Sciatic nerve (tissue), 2 donors: Measurements from ENCODE around the gene RETREG1. TPM values are rescaled to one million over a fixed set of nuclear protein-coding genes. Genes with fewer than 3 reads are reported as not detected.
A peak's percentile ranks its signal among the peaks of the same experiment; 100 is the strongest.

Experiments used
- ATAC-seq: fragments of 200-7000 bp; cut with Tn5 transposase; one replicate; pipeline ENCODE4 v1.9.1; 2020; ENCODE audit warnings: mild to moderate bottlenecking, moderate library complexity
- DNase-seq: peaks from one replicate; pipeline ENCODE4 v3.0.0-alpha.2; 2020; ENCODE audit warnings: low spot score
- intact Hi-C: fragments of 100-400 bp; cut with DNase I; formaldehyde crosslinking; loops from one replicate; pipeline ENCODE4 v1.14.2; 2022
- total RNA-seq: library from RNA; stranded (reverse); fragmentation: NEBNext Ultra II Directional; extraction: Animal tissue kit (Norgen Biotek cat#: 25700); gene quantifications from one replicate; pipeline ENCODE4 v1.2.1, GENCODE V29; 2021
- donor health status: DM: no; HTN: no; CAD: no.
- donor health status: DM: no; HTN: no; CAD: no.

RETREG1 gene
- total RNA-seq, 1 donor from 2014 or later = 37.4 TPM

DNA sequence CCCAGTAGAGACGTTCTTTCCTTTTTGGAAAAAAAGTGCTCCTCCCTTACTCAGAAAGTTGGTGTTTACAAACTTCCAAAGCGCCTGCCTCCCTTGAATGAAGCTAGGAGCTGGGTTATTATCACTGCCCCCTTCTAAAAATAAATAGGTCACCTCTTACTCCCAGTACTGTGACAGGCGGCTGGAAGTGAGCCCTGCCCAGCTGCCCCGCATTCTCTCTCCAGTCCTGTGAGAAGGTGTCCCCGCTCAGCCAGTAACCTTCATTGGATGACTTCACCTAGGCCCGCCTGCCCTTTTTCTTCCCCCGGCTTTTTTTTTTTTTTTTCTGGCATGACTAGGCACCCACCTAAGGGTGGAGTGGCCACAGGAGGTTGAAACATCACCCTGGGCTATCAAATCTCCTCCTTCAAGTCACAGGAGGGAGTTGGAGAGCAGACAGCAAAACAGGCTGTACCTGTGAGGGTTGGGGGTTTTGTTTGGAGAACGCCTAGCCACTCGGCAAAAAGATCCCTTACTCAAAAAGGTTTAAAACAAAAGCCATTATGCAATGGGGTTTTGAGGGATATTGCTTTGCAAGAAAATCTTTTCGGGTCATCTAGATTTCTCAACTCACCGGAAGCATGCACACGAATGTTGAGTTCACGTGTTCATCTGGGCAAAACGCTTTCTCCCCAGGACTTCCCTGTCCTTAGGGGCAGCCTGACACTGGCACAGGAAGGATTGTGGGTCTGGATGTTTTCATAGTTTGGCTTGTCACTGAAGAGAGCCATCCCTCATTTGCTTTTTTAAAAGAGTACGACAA, 107.9 kb downstream of the RETREG1 start:
- intact Hi-C loops = no loop called here
- DNase-seq = no peak
- peak; percentile 86 for ATAC-seq

DNA sequence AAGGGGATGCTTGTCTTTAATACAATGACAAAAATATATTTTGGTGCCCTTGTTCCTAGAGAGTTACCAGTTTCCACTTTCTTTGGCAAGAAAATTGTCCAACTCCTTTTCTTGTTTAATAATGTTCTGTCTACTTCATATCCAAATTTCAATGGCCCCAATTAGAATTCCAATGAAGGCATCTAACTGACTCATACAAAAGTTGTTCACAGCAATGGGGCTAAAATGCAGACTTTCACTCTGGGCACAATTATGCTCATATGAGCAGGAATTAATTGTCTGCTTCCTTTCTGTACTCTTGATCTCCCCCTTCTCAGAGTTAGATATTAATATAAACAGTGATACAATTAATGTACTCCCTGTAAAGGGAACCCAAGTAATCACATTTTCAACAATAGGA, 109.1 kb downstream of the RETREG1 start:
- no peak for DNase-seq
- intact Hi-C loops = no loop called here
- ATAC-seq = no peak

DNA sequence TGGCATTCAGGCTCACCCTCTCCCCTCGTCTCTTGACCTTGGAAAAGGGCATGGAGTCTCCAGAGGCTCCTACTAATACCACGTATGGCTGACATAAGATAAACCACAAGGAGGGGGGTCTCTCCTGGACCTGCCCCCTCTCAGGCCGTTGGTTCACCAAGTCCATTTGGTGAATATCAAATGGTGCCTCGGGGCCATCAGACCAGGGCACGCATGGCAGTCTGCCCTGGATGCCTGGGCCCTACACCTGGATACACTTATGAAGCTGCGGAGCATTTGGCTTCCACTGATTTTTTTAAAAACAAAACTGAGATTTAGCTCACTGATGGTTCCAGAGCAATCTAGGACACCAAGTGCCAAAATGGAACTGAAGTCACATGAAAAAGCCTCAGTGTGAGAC, 110.9 kb downstream of the RETREG1 start:
- ATAC-seq = no peak
- intact Hi-C loops = no loop called here

DNA sequence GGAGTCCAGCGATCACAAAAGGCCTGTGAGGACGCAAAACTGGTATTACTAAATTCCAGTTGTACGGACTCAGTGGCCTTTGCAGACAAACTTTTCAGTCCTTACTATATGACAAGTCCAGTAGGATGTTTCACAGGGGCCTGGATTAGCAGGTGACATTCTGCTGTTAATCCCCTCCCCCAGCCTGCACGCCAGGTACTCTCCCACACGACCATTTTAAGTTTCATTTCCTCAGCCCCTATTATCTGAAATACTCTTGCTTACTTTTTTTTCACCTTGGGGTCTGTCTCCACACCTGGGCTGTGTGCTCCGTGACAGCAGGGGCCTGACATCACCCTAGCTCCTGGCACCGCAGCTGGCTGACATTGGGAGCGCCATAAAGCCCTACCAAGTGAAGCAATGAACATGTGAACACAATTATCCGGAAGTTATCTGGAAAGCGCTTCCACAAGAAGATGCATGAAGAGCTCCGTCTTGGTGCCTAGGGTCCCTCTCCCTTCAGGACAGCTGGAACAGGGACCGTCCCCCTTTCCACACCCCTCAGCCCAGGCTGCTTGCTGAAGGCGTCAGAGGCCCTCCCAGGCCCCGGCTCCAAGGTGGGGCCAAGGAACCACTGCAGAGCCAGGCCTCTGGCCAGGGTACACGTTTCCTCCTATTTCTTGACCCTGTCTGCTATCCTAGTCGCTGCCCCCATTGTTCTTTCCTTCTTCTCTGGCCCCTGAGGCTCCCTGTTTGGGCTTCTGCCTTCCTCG, 111.5 kb downstream of the RETREG1 start:
- ATAC-seq (no peak), DNase-seq (no peak)
- intact Hi-C loops = no loop called here

More for the DNA sequence above, 110.9 kb downstream of the RETREG1 start:
- DNase-seq = no peak

DNA sequence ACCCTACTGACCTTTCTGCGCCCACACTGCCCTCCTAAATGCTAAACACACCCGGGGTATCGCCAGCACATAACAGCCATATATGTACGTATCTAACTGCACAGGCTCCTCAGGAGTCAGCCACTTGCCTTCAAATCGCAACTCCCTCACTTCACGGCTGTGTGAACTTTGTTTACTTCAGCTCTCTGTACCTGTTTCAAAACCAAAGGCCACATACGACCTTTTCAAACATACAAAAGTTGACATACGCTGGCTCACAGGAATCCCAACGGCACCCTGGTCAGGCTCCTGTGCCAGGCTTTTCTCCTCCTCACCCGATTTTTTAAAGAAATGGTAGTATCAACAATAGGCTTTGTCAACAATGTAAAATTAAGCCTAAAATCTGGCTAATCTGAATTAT, 112.2 kb downstream of the RETREG1 start:
- no peak for DNase-seq
- intact Hi-C loops = no loop called here

DNA sequence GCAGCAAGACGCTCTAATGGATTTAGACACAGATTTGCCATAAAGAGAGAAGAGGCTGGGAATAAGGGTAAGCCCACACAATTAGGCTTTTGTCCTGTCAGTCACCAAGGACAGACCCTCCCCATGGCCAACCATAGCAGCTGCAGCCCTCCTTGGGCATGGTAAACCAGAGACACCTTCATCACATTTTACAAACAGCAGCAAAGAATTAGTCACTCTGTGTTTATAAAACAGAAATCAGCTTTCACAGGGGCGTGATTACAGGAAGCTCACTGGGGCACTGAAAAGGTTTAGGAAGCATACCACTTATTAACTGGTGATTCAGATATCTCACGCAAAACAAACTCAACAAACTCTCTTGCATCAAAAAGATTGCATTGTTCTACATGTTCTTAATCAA, 113.9 kb downstream of the RETREG1 start:
- DNase-seq (no peak), ATAC-seq (no peak)
- intact Hi-C loops = no loop called here

More for the DNA sequence above, 112.2 kb downstream of the RETREG1 start:
- no peak for ATAC-seq

DNA sequence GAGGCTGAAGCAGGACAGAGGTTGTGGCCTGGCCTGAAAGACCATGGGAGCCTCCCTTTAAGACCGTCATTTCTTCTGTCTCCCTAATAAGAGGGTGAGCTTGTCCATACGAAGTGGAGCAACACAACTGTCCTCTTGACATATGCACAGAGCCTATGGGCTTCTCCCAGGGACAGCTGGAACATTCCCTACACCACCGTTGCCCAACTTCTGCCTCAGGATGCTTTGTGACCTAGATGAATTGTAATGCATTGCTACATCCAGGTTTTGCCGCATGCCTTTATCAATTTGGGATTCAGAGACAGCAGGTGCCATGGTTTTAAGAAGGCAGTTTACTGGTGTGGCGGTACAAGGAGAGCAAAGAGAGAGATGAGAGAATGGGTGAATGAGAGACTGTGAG, 116.8 kb downstream of the RETREG1 start:
- DNase-seq (no peak), ATAC-seq (no peak)
- intact Hi-C loops = no loop called here

DNA sequence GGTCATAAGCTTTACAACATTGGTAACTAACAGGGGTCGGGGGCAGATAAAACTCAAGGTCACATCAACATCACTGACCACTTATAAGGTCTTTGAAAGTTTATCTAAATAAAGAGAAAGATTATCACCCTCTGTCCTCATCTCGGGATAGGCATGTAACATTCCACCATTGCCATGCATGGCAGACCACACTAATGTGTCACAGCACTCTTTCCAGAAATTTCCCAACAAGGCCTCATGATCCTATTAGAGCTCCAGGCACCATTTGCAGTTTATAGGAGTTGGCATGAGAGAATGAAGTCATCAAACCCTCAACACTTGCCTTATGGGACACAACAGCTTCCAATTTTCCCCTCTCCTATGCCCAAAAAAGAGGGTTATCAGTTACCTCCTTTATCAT, 119.3 kb downstream of the RETREG1 start:
- no peak for DNase-seq
- no peak for ATAC-seq
- intact Hi-C loops = no loop called here

DNA sequence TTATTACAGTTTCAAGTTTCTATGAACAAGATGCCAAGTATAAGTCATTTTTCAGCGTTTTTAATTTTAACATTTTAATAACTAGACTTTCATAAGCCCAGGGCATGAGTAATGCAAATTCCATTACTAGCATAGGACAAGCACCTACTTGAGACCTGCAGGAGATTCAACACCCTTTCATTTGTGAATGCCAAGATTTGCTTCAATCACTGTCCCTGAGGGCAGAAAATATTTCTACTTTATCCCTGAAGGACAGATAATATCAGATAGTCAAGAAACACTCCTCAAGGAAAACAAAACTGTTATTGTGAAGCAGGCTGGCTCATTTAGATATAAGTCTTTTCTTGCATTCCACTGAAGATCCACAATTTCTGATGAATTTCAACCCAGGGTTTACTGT, 123.5 kb downstream of the RETREG1 start:
- no peak for ATAC-seq
- no peak for DNase-seq

DNA sequence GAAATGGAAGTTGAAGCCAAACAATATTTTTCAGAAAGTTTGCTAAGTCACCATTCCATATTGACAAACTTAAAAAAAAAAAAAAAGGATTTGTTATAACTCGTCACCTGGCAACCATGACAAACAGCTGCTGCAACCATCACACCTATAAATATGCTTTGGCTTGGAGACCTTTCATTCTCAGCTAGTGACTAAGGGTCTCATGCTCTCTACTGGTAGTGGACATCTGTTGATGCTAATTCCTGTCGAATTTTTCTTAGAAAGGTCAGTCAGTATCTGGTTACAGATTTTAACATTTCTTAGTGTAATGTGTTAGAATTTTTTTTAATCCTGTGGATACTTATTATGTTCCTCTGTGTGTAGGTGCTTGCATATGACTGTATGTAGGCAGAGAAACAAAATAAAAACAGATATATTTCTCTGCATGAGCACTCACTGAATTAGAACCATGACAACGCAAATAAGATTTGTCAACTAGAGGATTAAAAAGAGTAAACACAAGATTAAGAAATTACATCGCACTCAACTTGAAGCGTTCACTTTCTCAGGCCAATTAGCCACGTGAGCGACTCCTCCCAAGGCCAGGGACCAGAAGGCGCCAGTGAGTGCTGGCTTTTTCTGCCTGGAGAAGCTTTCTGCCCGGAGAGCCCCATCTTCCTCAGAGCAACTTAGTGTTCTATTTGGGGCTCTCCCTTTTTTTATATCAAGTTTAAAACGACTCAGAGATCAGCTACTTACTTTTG, 124.2 kb downstream of the RETREG1 start:
- intact Hi-C loops = no loop called here
- ATAC-seq (peak; percentile 42), DNase-seq (no peak)

More for the DNA sequence above, 123.5 kb downstream of the RETREG1 start:
- intact Hi-C loops = no loop called here

DNA sequence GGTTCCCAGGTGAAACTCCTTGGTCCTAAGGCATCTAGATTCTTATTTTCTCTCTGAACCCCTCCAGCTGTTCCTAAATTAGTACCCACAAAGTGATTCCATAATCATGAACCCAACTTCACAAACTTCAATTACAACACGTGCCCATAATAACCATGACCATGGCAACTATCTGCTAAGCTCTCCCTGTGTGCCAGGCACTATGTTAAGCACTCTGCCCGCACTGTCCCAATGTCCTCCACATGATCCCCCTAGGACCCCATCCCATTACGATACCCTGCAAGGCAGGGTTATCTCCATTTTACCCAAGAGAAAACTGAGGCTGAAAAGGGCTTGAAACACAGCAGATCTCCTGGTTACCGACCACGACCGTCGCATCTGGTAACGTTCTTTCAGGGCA, 125.9 kb downstream of the RETREG1 start:
- DNase-seq (no peak), ATAC-seq (no peak)
- intact Hi-C loops = no loop called here

DNA sequence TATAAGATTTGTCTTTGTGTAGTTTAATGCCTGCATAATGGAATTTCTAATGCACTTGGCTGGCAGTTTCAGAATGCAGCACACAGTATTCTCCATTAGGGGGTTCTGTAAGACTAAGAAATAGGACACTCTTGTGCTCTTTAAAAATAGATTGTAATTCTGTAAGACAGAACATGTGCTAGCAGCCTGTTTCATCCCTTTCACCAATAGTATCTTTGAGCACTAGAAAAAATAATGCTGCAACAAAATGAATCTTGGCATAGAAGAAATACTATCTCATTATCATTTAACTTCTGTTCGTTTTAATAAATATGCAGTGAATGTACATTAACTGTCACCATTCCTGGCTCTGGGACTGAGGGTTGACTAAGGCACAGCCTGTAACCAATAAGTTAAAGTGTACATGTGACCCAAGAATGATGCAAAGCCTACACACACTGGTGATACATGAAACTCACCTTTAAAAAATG, 127.4 kb downstream of the RETREG1 start:
- DNase-seq = no peak
- intact Hi-C loops = loop anchor here (10.0 kb wide), 1 partner anchor 1735 kb away; no protein-coding TSS in a partner anchor
- peak; percentile 93 for ATAC-seq

DNA sequence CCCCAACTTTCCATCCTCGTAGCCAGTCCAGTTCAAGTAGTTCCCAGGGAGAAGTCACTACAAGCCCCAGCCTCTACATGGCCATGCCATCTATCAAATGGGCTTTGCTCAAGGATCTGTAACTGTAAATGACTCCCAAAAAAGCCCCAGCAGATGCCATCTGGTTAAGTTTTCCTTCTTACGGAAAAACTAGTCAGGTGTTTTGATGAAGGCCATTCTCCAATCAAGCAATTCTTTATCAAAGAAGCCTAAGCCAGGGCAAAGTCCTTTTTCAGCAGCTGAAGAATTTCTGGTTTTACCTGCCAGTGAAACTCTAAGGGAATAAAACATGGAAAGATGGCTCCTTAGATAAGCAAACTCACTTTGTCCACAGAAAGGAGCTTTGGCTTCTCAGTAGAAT, 129.3 kb downstream of the RETREG1 start:
- no peak for DNase-seq
- ATAC-seq = no peak
- intact Hi-C loops = loop anchor here (10.0 kb wide), 1 partner anchor 1733 kb away; no protein-coding TSS in a partner anchor

DNA sequence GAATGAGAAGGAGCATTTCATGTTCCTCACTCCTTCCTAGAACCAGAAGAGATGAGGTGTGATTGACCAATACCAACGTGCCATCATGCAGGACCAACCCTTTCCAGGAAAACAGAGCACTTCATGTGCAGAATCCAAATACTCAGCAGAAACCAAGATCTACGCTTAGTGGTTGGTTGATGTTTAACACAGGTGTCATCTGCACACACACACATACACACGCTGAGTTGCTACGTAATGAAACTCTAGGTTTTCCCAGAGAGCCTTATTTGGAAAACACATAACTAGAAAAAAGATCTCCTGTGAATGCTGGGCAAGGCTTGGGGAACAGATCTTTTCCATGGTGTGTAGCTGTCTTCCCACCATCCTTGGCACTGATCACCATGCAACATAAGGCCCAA, 130.1 kb downstream of the RETREG1 start:
- intact Hi-C loops = loop anchor here (10.0 kb wide), 1 partner anchor 1732 kb away; no protein-coding TSS in a partner anchor
- DNase-seq (no peak), ATAC-seq (no peak)

DNA sequence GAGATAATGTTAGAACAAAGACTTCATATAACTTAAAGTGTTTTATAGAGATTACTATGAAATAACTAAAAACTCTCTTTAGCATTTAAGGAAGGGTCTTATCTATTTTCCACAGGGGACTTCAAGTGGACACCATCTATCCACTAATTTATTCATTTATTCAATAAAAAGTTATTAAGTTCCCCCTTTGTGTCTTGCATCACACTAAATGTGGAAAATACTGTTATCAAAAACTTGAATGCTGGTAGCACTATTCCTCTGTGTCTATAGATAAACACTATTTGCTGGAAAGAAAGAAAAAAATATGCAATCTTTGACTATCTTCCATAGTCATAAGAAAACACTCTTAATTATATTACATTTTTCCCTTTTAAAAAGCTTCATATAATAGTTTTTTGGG, 131.1 kb downstream of the RETREG1 start:
- no peak for DNase-seq
- intact Hi-C loops = loop anchor here (10.0 kb wide), 1 partner anchor 1731 kb away; no protein-coding TSS in a partner anchor

DNA sequence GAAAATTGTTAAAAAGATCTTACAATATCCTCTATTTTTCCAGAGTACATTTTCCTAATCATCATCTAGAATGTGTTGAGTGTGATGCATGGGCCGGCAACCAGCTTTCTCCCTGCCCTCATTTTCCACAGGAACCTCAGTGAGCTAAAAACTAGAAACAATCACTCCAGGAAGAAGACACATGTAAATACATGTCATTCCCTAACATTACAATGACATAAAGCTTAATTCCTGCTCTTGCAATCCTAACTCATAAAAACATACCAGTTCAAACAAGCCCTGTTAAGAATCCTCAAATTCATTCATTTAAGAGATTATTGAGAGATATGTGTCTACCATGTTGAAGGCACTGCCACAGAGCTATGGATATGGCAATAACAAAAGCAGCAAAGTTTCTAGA, 132.7 kb downstream of the RETREG1 start:
- ATAC-seq = no peak
- DNase-seq = no peak
- intact Hi-C loops = loop anchor here (10.0 kb wide), 1 partner anchor 1729 kb away; no protein-coding TSS in a partner anchor

More for the DNA sequence above, 131.1 kb downstream of the RETREG1 start:
- ATAC-seq = no peak

DNA sequence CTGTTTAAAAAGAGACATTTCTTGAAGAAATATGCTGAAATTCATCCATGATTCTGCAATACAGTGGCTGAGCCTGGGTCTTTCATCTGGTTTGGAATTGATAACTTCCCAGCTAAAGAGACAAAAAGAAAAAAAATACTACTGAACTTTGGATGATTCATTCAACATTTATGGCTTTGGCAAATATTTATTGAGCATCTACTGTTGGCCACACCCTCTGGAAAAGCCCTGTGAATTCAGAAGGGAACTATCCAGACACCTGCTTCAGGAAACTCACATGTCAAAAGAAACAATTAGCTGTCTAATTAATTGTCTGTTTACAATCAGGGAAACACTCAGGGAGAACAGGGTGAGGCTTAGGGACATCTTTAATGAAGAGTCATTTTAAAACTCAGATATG, 133.4 kb downstream of the RETREG1 start:
- intact Hi-C loops = loop anchor here (10.0 kb wide), 1 partner anchor 1729 kb away; no protein-coding TSS in a partner anchor
- ATAC-seq = no peak
- no peak for DNase-seq

DNA sequence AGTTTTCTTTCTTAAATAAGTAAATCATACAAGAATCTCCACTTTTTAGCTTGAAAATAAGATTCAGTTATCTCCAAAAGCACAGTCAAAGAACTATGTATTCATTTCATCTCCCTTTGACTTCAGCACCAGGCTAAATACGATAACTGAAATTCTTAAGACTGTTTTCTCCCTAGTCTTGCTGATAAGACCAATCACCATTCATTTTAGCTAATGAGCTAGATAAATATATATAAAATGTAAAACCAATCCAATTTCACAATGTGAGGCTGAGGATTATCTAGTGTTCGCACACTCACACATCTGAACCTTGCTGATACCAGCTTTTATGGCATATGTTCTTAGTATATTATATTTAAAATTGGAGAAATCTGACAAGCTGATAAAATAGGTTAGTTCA, 133.9 kb downstream of the RETREG1 start:
- intact Hi-C loops = loop anchor here (10.0 kb wide), 1 partner anchor 1728 kb away; no protein-coding TSS in a partner anchor
- ATAC-seq (no peak), DNase-seq (no peak)
